Vagina (tissue), 2 donors: Measurements from ENCODE around the gene SEPTIN8. TPM values are rescaled to one million over a fixed set of nuclear protein-coding genes. Genes with fewer than 3 reads are reported as not detected.

Experiments
- DNase-seq, 2 donors: peaks; one replicate each; pipeline ENCODE4 v3.0.0-alpha.2; 2017; ENCODE audit errors: extremely low spot score in 2 of 2
- H3K27ac ChIP-seq: fragments of 200-600 bp; sonication (generic); one replicate; pipeline ENCODE4 v1.5.1; 2019
- H3K27me3 ChIP-seq: fragments of 200-600 bp; sonication (generic); one replicate; pipeline ENCODE4 v1.5.1; 2019
- H3K36me3 ChIP-seq, 2 donors: fragments of 200-600 bp; sonication (generic); one replicate each; pipeline ENCODE4 v1.5.1; 2017 to 2019
- H3K4me1 ChIP-seq: fragments of 200-600 bp; sonication (generic); one replicate; pipeline ENCODE4 v1.5.1; 2019
- H3K4me3 ChIP-seq, 2 donors: fragments of 200-600 bp; sonication (generic); 1 replicate in 1 of 2; 2 replicates in 1 of 2; pipeline ENCODE4 v1.5.1; 2016 to 2019
- H3K9me3 ChIP-seq: fragments of 200-600 bp; sonication (generic); one replicate; pipeline ENCODE4 v1.5.1; 2019
- CTCF ChIP-seq, 3 experiments: fragments of 450-650 bp in 2 of 3; fragments of 200-600 bp in 1 of 3; sonication (generic) in 1 of 3; IDR thresholded peaks; one replicate each; pipeline ENCODE4 v1.5.1; 2017 to 2019; ENCODE audit warnings: antibody characterized with exemption in 3 of 3, mild to moderate bottlenecking in 2 of 3, moderate library complexity in 2 of 3
- POLR2A ChIP-seq, 2 donors: fragments of 450-650 bp; IDR thresholded peaks; one replicate each; pipeline ENCODE4 v1.6.1; 2017; ENCODE audit warnings: antibody characterized with exemption in 2 of 2, mild to moderate bottlenecking in 2 of 2, moderate library complexity in 2 of 2
- POLR2AphosphoS5 ChIP-seq, 2 donors: sonication (generic); formaldehyde crosslinking; IDR thresholded peaks; one replicate each; pipeline ENCODE4 v1.9.0; 2017; ENCODE audit warnings: antibody characterized with exemption in 2 of 2, mild to moderate bottlenecking in 2 of 2, low read depth in 1 of 2; ENCODE audit not compliant: insufficient read depth in 1 of 2
- intact Hi-C: fragments of 100-400 bp; cut with DNase I; formaldehyde crosslinking; loops from one replicate; pipeline ENCODE4 v1.15.1; 2023
- total RNA-seq: library from RNA; depleted of rRNA; stranded (reverse); fragments of >200 nt; gene quantifications from one replicate; pipeline ENCODE4 v1.2.3, GENCODE V29; 2016

SEPTIN8 gene
- total RNA-seq, 1 donor from 2014 or later, result 52.8 TPM

- intact Hi-C loops, result no loop called here
- H3K9me3 ChIP-seq, result no peaks in the 10 kb centered on the region
- no peak overlapping the region for H3K4me3 ChIP-seq
- peaks cover 21% of the 10 kb centered on the region for H3K4me1 ChIP-seq
- H3K27me3 ChIP-seq, result no peaks in the 10 kb centered on the region
- no peak overlapping the region for H3K27ac ChIP-seq
- DNase-seq, result no peak
- H3K36me3 ChIP-seq, result no peaks in the 10 kb centered on the region
- TF ChIP-seq CTCF (IDR thresholded peaks at IDR 0.05) (no peak), POLR2A (IDR thresholded peaks at IDR 0.05) (no peak), POLR2AphosphoS5 (IDR thresholded peaks at IDR 0.05; ENCODE audit: insufficient read depth in 1 of 2, low read depth in 1 of 2) (no peak)
These were observed 47.4 kb upstream of the SEPTIN8 start for GRCh38 chr5:132824426-132824825.

- Histone ChIP-seq H3K4me3 (peak overlapping the region in 1 of 2 donors; percentile 25), H3K4me1 (peaks cover 16% of the 10 kb centered on the region), H3K36me3 (no peaks in the 10 kb centered on the region), H3K27ac (no peak overlapping the region), H3K27me3 (no peaks in the 10 kb centered on the region), H3K9me3 (no peaks in the 10 kb centered on the region)
- no peak for DNase-seq
- TF ChIP-seq CTCF (IDR thresholded peaks at IDR 0.05), result no peak
- no peak for TF ChIP-seq POLR2AphosphoS5 (IDR thresholded peaks at IDR 0.05; ENCODE audit: insufficient read depth in 1 of 2, low read depth in 1 of 2)
- no peak for TF ChIP-seq POLR2A (IDR thresholded peaks at IDR 0.05)
- intact Hi-C loops, result no loop called here
These were observed 46.5 kb upstream of the SEPTIN8 start for GRCh38 chr5:132823481-132824050.

GRCh38 chr5:132822650-132823480 is 45.8 kb upstream of the SEPTIN8 start:
- no peak for DNase-seq
- Histone ChIP-seq H3K27ac (no peak overlapping the region), H3K4me3 (peak overlapping the region; percentile 19 to 25), H3K27me3 (no peaks in the 10 kb centered on the region), H3K36me3 (no peaks in the 10 kb centered on the region), H3K4me1 (peaks cover 16% of the 10 kb centered on the region), H3K9me3 (no peaks in the 10 kb centered on the region)
- no peak for TF ChIP-seq CTCF (IDR thresholded peaks at IDR 0.05)
- no peak for TF ChIP-seq POLR2A (IDR thresholded peaks at IDR 0.05)
- no peak for TF ChIP-seq POLR2AphosphoS5 (IDR thresholded peaks at IDR 0.05; ENCODE audit: insufficient read depth in 1 of 2, low read depth in 1 of 2)
- intact Hi-C loops, result no loop called here

GRCh38 chr5:132821791-132822190 is 44.8 kb upstream of the SEPTIN8 start:
- TF ChIP-seq POLR2AphosphoS5 (IDR thresholded peaks at IDR 0.05; ENCODE audit: insufficient read depth in 1 of 2, low read depth in 1 of 2), result no peak
- TF ChIP-seq CTCF (IDR thresholded peaks at IDR 0.05), result no peak
- TF ChIP-seq POLR2A (IDR thresholded peaks at IDR 0.05), result no peak
- no peak overlapping the region for H3K4me3 ChIP-seq
- no peaks in the 10 kb centered on the region for H3K36me3 ChIP-seq
- H3K27me3 ChIP-seq, result no peaks in the 10 kb centered on the region
- intact Hi-C loops, result no loop called here
- peaks cover 16% of the 10 kb centered on the region for H3K4me1 ChIP-seq
- H3K27ac ChIP-seq, result no peak overlapping the region
- no peaks in the 10 kb centered on the region for H3K9me3 ChIP-seq
- DNase-seq, result no peak

GRCh38 chr5:132821350-132821749 is 44.3 kb upstream of the SEPTIN8 start:
- TF ChIP-seq POLR2AphosphoS5 (IDR thresholded peaks at IDR 0.05; ENCODE audit: insufficient read depth in 1 of 2, low read depth in 1 of 2) (no peak), POLR2A (IDR thresholded peaks at IDR 0.05) (no peak), CTCF (IDR thresholded peaks at IDR 0.05) (no peak)
- intact Hi-C loops, result no loop called here
- Histone ChIP-seq H3K9me3 (no peaks in the 10 kb centered on the region), H3K27me3 (no peaks in the 10 kb centered on the region), H3K27ac (no peak overlapping the region), H3K4me1 (peaks cover 16% of the 10 kb centered on the region), H3K4me3 (no peak overlapping the region), H3K36me3 (no peaks in the 10 kb centered on the region)
- no peak for DNase-seq
